Ishikawa (cell line): ENCODE measurements around the gene SLC1A2.

ENCODE experiments used
- CEBPB ChIP-seq: IDR thresholded peaks from 2 replicates; pipeline ENCODE4 v1.6.1; 2012
- CREB1 ChIP-seq: IDR thresholded peaks from 2 replicates; pipeline ENCODE4 v1.6.1; 2012; ENCODE audit warnings: low read depth
- EGR1 ChIP-seq: IDR thresholded peaks from 2 replicates; pipeline ENCODE4 v1.6.1; 2012
- EP300 ChIP-seq: IDR thresholded peaks from 2 replicates; pipeline ENCODE4 v1.6.1; 2012; ENCODE audit warnings: borderline replicate concordance
- FOXM1 ChIP-seq: IDR thresholded peaks from 2 replicates; pipeline ENCODE4 v1.6.1; 2012; ENCODE audit warnings: low read depth, borderline replicate concordance
- MAX ChIP-seq: IDR thresholded peaks from 2 replicates; pipeline ENCODE4 v1.6.1; 2012
- NFIC ChIP-seq: IDR thresholded peaks from 2 replicates; pipeline ENCODE4 v1.6.1; 2012
- RAD21 ChIP-seq: IDR thresholded peaks from 2 replicates; pipeline ENCODE4 v1.6.1; 2012; ENCODE audit warnings: low read depth
- REST ChIP-seq: IDR thresholded peaks from 2 replicates; pipeline ENCODE4 v1.6.1; 2012; ENCODE audit warnings: low read depth, mild to moderate bottlenecking
- TAF1 ChIP-seq: IDR thresholded peaks from 2 replicates; pipeline ENCODE4 v1.6.1; 2012; ENCODE audit warnings: low read depth, mild to moderate bottlenecking
- TCF12 ChIP-seq: IDR thresholded peaks from 2 replicates; pipeline ENCODE4 v1.6.1; 2012; ENCODE audit warnings: low read depth
- TEAD4 ChIP-seq: IDR thresholded peaks from 2 replicates; pipeline ENCODE4 v1.6.1; 2012
- USF1 ChIP-seq: IDR thresholded peaks from 2 replicates; pipeline ENCODE4 v1.6.1; 2012
- YY1 ChIP-seq: IDR thresholded peaks from 2 replicates; pipeline ENCODE4 v1.6.1; 2012; ENCODE audit warnings: low read depth
- ZBTB7A ChIP-seq: IDR thresholded peaks from 2 replicates; pipeline ENCODE4 v1.6.1; 2012; ENCODE audit warnings: low read depth

The SLC1A2 gene

GRCh38 chr11:35334385-35335090 is 84.8 kb downstream of the SLC1A2 start:
- TF ChIP-seq USF1 (no peak), REST (no peak), EP300 (no peak), ZBTB7A (no peak), CREB1 (no peak), FOXM1 (no peak), YY1 (no peak), CEBPB (no peak)

- no peak for TF ChIP-seq REST
- TF ChIP-seq FOXM1, result no peak
- no peak for TF ChIP-seq TAF1
- no peak for TF ChIP-seq MAX
- no peak for TF ChIP-seq EP300
- no peak for TF ChIP-seq RAD21
- TF ChIP-seq YY1, result no peak
- no peak for TF ChIP-seq TEAD4
- TF ChIP-seq TCF12, result no peak
- no peak for TF ChIP-seq ZBTB7A
- no peak for TF ChIP-seq CEBPB
- no peak for TF ChIP-seq NFIC
Observed at GRCh38 chr11:35332524-35332923, 86.8 kb downstream of the SLC1A2 start.

GRCh38 chr11:35330931-35331330 is 88.4 kb downstream of the SLC1A2 start:
- TF ChIP-seq EP300 (no peak), TAF1 (no peak), USF1 (no peak), CEBPB (no peak), NFIC (no peak), EGR1 (no peak), TCF12 (no peak), MAX (no peak), RAD21 (no peak), FOXM1 (no peak)

- TF ChIP-seq NFIC (no peak), EGR1 (no peak), TAF1 (no peak), CREB1 (no peak), MAX (no peak), TEAD4 (no peak)
Observed at GRCh38 chr11:35330156-35330889, 89.0 kb downstream of the SLC1A2 start.

- TF ChIP-seq CEBPB (no peak), EP300 (no peak), FOXM1 (no peak), NFIC (no peak), CREB1 (no peak), USF1 (no peak)
Observed at GRCh38 chr11:35327829-35328228, 91.5 kb downstream of the SLC1A2 start.
